Activated T-cell treated with anti-CD3 and anti-CD28 coated beads for 4 hours (primary cell): ENCODE measurements around the gene TTC16.

Experiments used
- DNase-seq: peaks from one replicate; pipeline ENCODE4 v3.0.0-alpha.2; 2020

The TTC16 gene

GRCh38 chr9:127698985-127699670 is 16.8 kb upstream of the TTC16 start:
- peak; percentile 77 for DNase-seq

- DNase-seq: no peak
These were observed 15.7 kb upstream of the TTC16 start for GRCh38 chr9:127700140-127700539.

DNA sequence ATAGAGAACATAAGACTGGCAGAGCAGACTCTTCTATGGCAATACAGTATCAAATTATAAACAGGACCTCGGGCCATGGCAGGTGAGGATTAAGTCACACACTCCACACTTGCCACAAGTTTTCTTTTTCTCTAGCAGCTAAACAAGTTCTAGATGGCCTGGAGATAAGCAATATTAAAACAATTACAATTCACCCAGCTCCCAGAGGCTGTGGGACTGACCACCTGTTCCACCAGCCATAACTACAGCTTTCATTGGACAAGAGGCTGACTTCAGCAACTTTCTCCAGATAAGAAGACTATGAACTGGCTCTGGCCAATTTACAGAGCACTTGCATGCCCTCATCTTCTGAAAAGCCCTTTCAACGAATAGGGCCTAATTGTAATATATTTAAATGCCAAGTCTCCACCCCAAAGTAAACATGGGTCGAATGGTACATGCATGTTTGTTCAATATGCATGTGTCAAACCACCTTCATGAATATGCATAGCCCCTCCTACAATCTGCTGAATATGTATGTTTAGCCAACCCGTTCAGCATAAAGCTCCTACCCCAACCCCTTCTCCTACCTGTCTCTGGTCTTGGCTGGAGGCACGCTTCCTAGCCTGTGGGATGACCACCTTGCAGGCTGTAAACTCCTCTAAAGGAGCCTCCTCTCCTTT is 15.2 kb upstream of the TTC16 start:
- DNase-seq: no peak

DNA sequence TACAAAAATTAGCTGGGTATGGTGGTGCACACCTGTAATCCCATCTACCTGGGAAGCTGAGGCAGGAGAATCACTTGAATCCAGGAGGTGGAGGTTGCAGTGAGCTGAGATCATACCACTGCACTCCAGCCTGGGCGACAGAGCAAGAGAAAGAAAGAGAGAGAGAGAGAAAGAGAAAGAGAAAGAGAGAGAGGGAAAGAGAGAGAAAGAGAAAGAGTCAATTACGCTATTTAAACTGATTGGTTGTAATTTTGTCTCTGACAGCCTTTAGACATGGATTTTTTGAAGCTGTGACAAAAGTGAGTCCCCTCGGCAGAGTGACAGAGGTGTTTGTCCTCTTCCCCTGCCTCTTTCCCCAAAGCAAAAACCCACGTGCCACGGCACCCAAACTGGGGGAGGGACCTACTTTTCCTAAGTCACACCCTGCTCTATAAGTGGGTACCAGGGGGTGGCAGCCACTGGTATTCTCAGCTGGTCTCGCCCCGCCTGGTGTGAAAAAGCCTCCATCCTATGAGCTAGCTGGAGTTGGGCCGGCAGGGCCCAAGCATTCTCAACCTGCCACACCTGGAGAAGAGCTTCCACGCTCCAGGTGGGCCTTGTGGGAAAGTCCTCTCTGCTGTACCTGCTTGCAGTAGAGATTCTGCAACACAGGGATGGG is 12.5 kb upstream of the TTC16 start:
- DNase-seq: no peak

GRCh38 chr9:127705577-127706379 is 10.1 kb upstream of the TTC16 start:
- DNase-seq: no peak

DNA sequence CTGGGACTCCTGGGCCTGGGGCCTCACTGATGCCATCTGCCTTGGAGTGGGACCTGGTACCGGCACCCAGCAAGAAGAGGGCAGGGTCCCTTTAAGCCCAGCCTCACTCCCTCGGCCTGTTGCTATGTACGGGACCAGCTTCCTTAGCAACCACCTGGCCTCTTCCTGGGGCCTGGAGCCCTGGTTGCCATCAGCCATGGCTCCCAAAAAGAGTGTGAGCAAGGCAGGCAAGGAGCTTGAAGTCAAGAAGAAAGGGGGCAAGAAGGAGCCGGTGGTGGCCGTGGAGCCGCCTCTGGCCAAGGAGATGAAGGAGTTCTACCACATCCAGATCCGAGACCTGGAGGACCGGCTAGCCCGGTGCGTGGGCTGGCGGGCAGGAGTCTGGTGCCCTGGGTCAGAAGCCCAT is 9.0 kb upstream of the TTC16 start, which contains the start of gene CFAP157:
CFAP157 (plus strand) TSS at position 153 of the 406 bp plus-strand sequence; CDS start at position 197, 44 bp downstream.
- DNase-seq: no peak

- DNase-seq: no peak
These were observed 8.1 kb upstream of the TTC16 start for GRCh38 chr9:127707766-127708165.

DNA sequence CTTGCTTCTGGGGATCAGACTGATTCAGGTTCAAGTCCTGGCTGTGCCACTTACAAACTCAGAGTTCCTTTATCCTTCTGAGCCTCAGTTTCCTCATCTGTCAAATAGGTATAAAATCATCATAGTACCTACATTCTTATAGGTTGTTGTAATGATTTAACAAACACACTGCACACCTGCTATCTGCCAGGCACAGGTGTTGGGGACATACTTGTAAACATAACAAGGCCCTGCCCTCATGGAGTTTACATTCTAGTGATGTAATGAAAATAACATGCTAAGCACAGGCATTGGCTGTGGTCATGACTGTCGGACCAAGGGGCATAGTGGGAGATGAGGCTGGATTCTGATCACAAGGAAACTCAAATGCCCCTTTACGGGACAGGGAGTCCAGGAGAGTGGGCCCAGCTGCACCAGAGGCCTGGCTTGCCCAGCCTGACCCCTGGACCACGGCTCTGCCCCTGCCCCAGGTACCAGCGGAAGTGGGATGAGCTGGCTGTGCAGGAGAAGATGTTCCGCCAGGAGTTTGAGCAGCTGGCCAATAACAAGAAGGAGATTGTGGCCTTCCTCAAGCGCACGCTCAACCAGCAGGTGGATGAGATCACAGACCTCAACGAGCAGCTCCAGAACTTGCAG is 6.8 kb upstream of the TTC16 start:
- no peak for DNase-seq

- DNase-seq: no peak
These were observed 5.6 kb upstream of the TTC16 start for GRCh38 chr9:127710204-127710783.

DNA sequence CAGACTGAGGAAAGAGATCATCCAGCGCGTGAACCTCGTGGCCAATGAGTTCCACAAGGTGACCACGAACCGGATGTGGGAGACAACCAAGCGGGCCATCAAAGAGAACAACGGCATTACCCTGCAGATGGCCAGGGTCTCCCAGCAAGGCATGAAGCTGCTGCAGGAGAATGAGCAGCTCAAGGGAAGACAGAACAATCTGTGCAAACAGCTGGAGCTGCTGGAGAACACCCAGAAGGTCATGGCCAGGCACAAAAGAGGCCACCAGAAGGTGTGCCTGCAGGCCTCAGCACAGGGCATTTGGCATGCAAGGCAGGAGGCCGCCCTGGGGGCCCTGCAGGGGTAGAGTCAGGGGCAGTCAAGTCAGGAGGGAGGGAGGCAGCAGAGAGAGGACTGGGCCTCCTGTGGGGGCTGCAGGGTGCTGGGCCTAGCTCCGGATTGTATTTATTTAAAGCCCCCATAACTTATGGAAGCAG is 4.6 kb upstream of the TTC16 start:
- DNase-seq: no peak

- DNase-seq: no peak
These were observed 4.0 kb upstream of the TTC16 start for GRCh38 chr9:127711831-127712274.

GRCh38 chr9:127712371-127712770 is 3.5 kb upstream of the TTC16 start:
- DNase-seq: no peak

GRCh38 chr9:127712867-127713266 is 3.0 kb upstream of the TTC16 start:
- no peak for DNase-seq

- no peak for DNase-seq
These were observed 1.7 kb upstream of the TTC16 start for GRCh38 chr9:127714020-127714750.

- DNase-seq: no peak
These were observed 869 bp upstream of the TTC16 start for GRCh38 chr9:127714951-127715469.

DNA sequence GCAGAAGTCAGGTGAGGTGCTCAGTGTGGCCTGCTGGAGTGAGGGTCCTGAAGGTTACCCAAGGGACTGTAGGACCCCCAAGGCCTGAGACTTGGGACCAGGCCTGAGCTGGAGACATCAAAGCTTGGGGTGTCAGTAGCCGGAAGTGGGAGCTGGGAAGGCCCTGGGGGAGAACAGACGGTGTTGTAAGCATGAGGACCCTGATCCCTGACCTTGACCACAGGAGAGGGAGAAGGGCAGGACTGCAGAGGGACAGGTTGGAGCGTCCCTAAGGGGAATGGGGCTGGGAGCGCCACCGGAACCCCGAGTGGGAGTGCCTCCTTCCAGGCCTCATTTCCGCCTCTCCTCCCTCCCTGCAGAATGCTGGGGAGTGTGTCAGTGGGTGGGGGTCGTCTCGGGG is 533 bp downstream of the TTC16 start:
- DNase-seq: no peak

- no peak for DNase-seq
These were observed 1.9 kb downstream of the TTC16 start for GRCh38 chr9:127717766-127718165.

- DNase-seq: no peak
These were observed 4.4 kb downstream of the TTC16 start for GRCh38 chr9:127720031-127720864.

- DNase-seq: no peak
These were observed 5.0 kb downstream of the TTC16 start for GRCh38 chr9:127720865-127721227.

DNA sequence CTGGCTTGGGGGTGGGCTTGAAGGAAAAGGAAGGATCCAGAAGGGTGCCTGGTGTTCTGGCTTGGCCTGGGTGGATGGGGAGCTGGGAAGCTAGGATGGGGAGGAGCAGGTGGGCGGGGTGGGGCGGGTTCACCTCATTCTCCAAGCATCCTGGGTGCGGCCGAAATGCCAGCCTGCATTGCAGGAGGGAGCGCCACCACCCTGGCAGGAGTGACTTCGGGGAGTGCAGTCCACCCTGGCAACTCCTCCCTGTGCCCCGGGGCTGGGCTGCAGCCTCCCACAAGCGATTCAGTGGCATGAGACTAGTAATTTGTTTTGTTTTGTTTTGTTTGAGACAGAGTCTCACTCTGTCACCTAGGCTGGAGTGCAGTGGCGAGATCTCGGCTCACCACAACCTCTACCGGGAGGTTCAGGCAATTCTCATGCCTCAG is 5.5 kb downstream of the TTC16 start:
- DNase-seq: no peak
